ENCODE data around the gene SRP68. TPM values are rescaled to one million over a fixed set of nuclear protein-coding genes. Genes with fewer than 3 reads are reported as not detected.
A peak's percentile ranks its signal among the peaks of the same experiment; 100 is the strongest.

Gene SRP68
- total RNA-seq, 4 donors from 2014 or later: 57.5 to 90.2 (median 64.2) TPM

DNA sequence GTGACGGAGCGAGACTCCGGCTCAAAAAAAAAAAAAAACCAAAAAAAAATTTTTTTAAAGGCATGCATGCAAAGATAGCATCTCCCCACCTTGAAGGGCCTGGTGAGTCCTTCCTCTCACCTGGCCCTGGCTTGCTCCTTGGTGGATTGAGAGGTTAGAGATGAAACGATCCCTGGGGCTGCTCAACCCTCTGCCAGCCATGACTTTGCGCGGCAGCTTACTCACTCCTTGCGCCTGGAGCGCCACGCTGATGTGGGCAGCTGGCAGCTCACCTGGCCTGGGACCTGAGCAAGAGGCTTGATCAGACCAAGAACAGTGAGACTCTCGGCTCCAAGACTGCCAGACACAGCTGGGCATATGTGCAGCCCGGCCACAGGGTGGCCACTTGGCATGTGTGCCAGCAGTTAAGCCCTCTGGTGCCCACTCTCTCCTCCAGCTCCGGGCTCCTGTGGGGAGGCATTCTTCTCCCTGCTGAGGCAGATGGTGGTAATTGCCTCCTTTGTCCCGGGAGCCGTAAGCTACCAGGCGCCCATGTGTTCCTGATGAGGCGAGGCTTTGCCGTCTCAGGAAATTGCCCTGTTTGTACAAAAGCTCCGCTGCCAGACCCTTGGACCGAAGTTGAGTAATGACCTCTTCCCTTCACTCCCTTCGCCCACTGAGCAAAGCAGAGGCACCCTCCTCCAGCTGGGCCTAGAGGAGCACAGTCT lies 40.1 kb downstream of the SRP68 start:
- peaks cover 34% of the 10 kb centered on the region for H3K4me1 ChIP-seq
- no peak for DNase-seq (ENCODE audit: low spot score in 2 of 2)
- H3K27me3 ChIP-seq: no peaks in the 10 kb centered on the region
- no peak overlapping the region for H3K4me3 ChIP-seq
- H3K27ac ChIP-seq: no peak overlapping the region
- TF ChIP-seq POLR2A (IDR thresholded peaks at IDR 0.05) (no peak), POLR2AphosphoS5 (IDR thresholded peaks at IDR 0.05) (no peak), EP300 (IDR thresholded peaks at IDR 0.05) (no peak)
- TF ChIP-seq, protein P1, sequence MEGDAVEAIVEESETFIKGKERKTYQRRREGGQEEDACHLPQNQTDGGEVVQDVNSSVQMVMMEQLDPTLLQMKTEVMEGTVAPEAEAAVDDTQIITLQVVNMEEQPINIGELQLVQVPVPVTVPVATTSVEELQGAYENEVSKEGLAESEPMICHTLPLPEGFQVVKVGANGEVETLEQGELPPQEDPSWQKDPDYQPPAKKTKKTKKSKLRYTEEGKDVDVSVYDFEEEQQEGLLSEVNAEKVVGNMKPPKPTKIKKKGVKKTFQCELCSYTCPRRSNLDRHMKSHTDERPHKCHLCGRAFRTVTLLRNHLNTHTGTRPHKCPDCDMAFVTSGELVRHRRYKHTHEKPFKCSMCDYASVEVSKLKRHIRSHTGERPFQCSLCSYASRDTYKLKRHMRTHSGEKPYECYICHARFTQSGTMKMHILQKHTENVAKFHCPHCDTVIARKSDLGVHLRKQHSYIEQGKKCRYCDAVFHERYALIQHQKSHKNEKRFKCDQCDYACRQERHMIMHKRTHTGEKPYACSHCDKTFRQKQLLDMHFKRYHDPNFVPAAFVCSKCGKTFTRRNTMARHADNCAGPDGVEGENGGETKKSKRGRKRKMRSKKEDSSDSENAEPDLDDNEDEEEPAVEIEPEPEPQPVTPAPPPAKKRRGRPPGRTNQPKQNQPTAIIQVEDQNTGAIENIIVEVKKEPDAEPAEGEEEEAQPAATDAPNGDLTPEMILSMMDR (IDR thresholded peaks at IDR 0.05): no peak
- 75% methylated on average over 15 of the region's 20 CpGs for WGBS
- H3K36me3 ChIP-seq: no peaks in the 10 kb centered on the region
- H3K9me3 ChIP-seq: no peaks in the 10 kb centered on the region

DNA sequence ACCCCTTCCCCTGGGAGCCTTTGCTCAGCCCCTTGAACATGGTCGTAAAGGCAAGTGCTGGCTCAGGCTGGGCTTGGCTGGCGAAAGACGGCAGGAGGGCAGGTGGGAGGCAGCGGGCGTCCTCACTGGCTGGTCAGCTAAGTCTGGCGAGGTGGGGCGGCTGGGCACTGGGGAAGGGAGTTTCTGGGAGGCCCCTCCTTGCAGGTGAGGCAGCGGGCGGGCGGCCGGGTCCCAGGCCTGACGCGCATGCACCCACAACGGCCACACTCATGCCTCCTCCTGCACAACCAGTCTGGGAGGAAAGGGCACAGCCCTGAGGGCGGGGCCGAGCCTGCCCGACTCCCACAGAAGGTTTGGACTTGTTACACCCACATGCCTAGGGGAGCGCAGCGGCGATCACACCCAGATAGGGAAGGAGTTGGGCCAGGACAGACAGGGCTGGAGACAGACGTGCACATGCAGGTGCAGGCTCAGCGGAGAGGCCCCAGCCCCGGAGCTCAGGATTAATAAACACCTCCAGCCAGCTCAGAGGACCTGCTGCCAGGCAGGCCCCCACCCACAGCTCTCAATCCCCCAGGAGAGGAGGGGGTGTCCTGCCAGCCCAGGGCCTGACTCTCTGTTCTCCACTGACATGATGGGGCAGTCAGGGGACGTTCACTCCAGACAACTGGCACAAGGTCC lies 45.0 kb downstream of the SRP68 start, which contains the start of gene EVPL:
Gene EVPL (minus strand): TSS at position 148 of the 681 bp plus-strand sequence. CDS start 108 bp downstream, at position 40.
- no peak for TF ChIP-seq EP300 (IDR thresholded peaks at IDR 0.05)
- peak in 1 of 3 donors; percentile 15 for TF ChIP-seq POLR2AphosphoS5 (IDR thresholded peaks at IDR 0.05)
- no peaks in the 10 kb centered on the region for H3K27me3 ChIP-seq
- H3K9me3 ChIP-seq: no peaks in the 10 kb centered on the region
- peak in 1 of 2 donors; percentile 81 for DNase-seq (ENCODE audit: low spot score in 2 of 2)
- peak within 1 kb of the TSS; percentile 50 for H3K4me3 ChIP-seq
- peaks cover 42% of the 10 kb centered on the region for H3K4me1 ChIP-seq
- peak within 1 kb of the TSS; percentile 89 for H3K27ac ChIP-seq
- peaks cover 14% of the 10 kb centered on the region for H3K36me3 ChIP-seq
- WGBS: 44% methylated on average over 9 of the region's 24 CpGs

DNA sequence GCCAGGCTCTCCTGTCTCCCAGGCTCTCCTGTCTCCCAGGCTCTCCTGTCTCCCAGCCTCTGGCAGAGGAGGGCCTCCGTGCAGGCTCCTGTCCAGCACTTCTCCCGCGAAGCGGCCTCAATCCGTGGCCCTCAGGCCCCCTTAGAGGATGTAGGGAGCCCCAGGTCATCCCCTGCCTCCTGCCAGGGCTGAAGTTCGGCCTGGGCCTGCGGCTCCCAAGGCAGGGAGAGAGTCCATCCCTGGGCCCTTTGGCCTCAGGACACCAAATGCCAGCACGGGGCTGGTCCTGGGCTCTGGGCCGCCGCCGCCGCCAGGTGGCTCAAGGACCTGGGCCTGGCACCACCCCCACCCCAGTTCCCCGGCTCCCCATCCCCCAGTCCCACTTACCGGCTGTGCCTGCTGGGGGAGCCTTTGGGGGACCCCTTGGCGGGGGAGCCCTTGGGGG lies 45.6 kb downstream of the SRP68 start:
- WGBS: 43% methylated on average over 10 of the region's 15 CpGs
- no peak for DNase-seq (ENCODE audit: low spot score in 2 of 2)
- Histone ChIP-seq H3K4me1 (peaks cover 42% of the 10 kb centered on the region), H3K27me3 (no peaks in the 10 kb centered on the region), H3K9me3 (no peaks in the 10 kb centered on the region), H3K4me3 (peak overlapping the region; percentile 50), H3K36me3 (peaks cover 20% of the 10 kb centered on the region), H3K27ac (peak overlapping the region; percentile 89)
- no peak for TF ChIP-seq POLR2AphosphoS5 (IDR thresholded peaks at IDR 0.05)
- TF ChIP-seq, protein P1 (IDR thresholded peaks at IDR 0.05): no peak
- no peak for TF ChIP-seq POLR2A (IDR thresholded peaks at IDR 0.05)
- TF ChIP-seq EP300 (IDR thresholded peaks at IDR 0.05): no peak

GRCh38 chr17:76025294-76025693 lies 47.0 kb downstream of the SRP68 start:
- WGBS: 53% methylated on average over 7 of the region's 12 CpGs
- H3K4me3 ChIP-seq: peak overlapping the region; percentile 50
- no peak for DNase-seq (ENCODE audit: low spot score in 2 of 2)
- TF ChIP-seq POLR2AphosphoS5 (IDR thresholded peaks at IDR 0.05): no peak
- no peak for TF ChIP-seq POLR2A (IDR thresholded peaks at IDR 0.05)
- TF ChIP-seq EP300 (IDR thresholded peaks at IDR 0.05): no peak
- TF ChIP-seq, protein P1 (IDR thresholded peaks at IDR 0.05): no peak
- H3K27me3 ChIP-seq: no peaks in the 10 kb centered on the region
- H3K9me3 ChIP-seq: no peaks in the 10 kb centered on the region
- H3K27ac ChIP-seq: peak overlapping the region; percentile 89
- peaks cover 31% of the 10 kb centered on the region for H3K36me3 ChIP-seq
- H3K4me1 ChIP-seq: peaks cover 42% of the 10 kb centered on the region

DNA sequence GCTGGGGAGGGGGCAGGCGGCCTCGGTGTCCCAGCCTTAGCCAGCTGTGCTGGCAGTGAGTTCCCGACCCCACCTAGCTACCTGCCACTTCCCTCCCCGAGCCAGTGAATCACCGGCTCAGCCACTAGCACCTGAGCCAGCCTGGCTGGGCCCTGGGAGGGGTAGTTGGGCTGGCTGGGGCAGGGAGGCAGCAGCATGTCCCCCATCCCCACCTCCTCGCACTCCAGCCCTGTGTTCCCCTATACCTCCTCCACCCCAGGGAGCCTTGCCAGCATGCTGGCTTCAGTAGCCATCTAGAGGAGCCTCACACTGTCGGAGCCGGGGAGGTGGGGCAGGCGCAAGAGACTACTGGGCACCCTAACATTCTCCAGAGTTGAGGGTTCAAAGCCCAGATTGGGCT lies 48.0 kb downstream of the SRP68 start:
- 42% methylated on average over 2 of the region's 9 CpGs for WGBS
- DNase-seq (ENCODE audit: low spot score in 2 of 2): no peak

More for the DNA sequence above, 48.0 kb downstream of the SRP68 start:
- Histone ChIP-seq H3K4me1 (peaks cover 35% of the 10 kb centered on the region), H3K9me3 (no peaks in the 10 kb centered on the region), H3K27me3 (no peaks in the 10 kb centered on the region), H3K4me3 (peak overlapping the region; percentile 50), H3K27ac (no peak overlapping the region), H3K36me3 (peaks cover 31% of the 10 kb centered on the region)
- TF ChIP-seq POLR2A (IDR thresholded peaks at IDR 0.05) (no peak), EP300 (IDR thresholded peaks at IDR 0.05) (no peak), POLR2AphosphoS5 (IDR thresholded peaks at IDR 0.05) (no peak)
- TF ChIP-seq, protein P1 (IDR thresholded peaks at IDR 0.05): no peak

Data from suprapubic skin (tissue), 4 donors.